GM19467 (cell line): ENCODE measurements around the gene PWWP2A.
A peak's percentile ranks its signal among the peaks of the same experiment; 100 is the strongest.

Source experiments
- ATAC-seq: cut with Tn5 transposase; IDR thresholded peaks from one replicate; pipeline ENCODE4 v1.9.1; 2021; ENCODE audit warnings: mild to moderate bottlenecking, moderate library complexity; ENCODE audit not compliant: unreplicated experiment

PWWP2A gene

GRCh38 chr5:160133071-160133917 is 14.0 kb upstream of the PWWP2A start:
- ATAC-seq = no peak

- no peak for ATAC-seq
Observed at GRCh38 chr5:160129841-160130240, 10.6 kb upstream of the PWWP2A start.

GRCh38 chr5:160128632-160129031 is 9.4 kb upstream of the PWWP2A start:
- no peak for ATAC-seq

- no peak for ATAC-seq
Observed at GRCh38 chr5:160119905-160120266, 636 bp upstream of the PWWP2A start.

- ATAC-seq = peak; percentile 17
Observed at GRCh38 chr5:160118349-160119141, 705 bp downstream of the PWWP2A start.

GRCh38 chr5:160116991-160117390 is 2.3 kb downstream of the PWWP2A start:
- no peak for ATAC-seq

- no peak for ATAC-seq
Observed at GRCh38 chr5:160108124-160108523, 11.1 kb downstream of the PWWP2A start.

- peak; percentile 75 for ATAC-seq
Observed at GRCh38 chr5:160105686-160106360, 13.4 kb downstream of the PWWP2A start.

GRCh38 chr5:160097991-160098390 is 21.3 kb downstream of the PWWP2A start:
- no peak for ATAC-seq

- no peak for ATAC-seq
Observed at GRCh38 chr5:160096178-160096577, 23.1 kb downstream of the PWWP2A start.

- ATAC-seq = peak; percentile 44
Observed at GRCh38 chr5:160092960-160093707, 26.1 kb downstream of the PWWP2A start.

GRCh38 chr5:160092514-160092913 is 26.7 kb downstream of the PWWP2A start:
- ATAC-seq = no peak

- no peak for ATAC-seq
Observed at GRCh38 chr5:160090059-160090458, 29.2 kb downstream of the PWWP2A start.

- no peak for ATAC-seq
Observed at GRCh38 chr5:160089531-160089930, 29.7 kb downstream of the PWWP2A start.

- ATAC-seq = no peak
Observed at GRCh38 chr5:160088805-160089204, 30.4 kb downstream of the PWWP2A start.

- ATAC-seq = no peak
Observed at GRCh38 chr5:160087199-160087598, 32.1 kb downstream of the PWWP2A start.

GRCh38 chr5:160084144-160084543 is 35.1 kb downstream of the PWWP2A start:
- no peak for ATAC-seq

GRCh38 chr5:160083501-160083900 is 35.7 kb downstream of the PWWP2A start:
- ATAC-seq = no peak

GRCh38 chr5:160082614-160083500 is 36.4 kb downstream of the PWWP2A start:
- ATAC-seq = no peak

- no peak for ATAC-seq
Observed at GRCh38 chr5:160081495-160081894, 37.8 kb downstream of the PWWP2A start.
